ENCODE measurements around the gene MAP2K3.

- no peak for TF ChIP-seq MAX (IDR thresholded peaks at IDR 0.05)
- no peak for TF ChIP-seq CBX8 (IDR thresholded peaks at IDR 0.05; ENCODE audit: borderline replicate concordance, low read depth, low read length)
- TF ChIP-seq CTCF (IDR thresholded peaks at IDR 0.05; ENCODE audit: control extremely low read depth in 1 of 3, insufficient read depth in 1 of 3, low read depth in 1 of 3, low read length in 3 of 3): no peak
- no peak for TF ChIP-seq SIN3A (conservative IDR thresholded peaks at IDR 0.05 in 1 of 2, IDR thresholded peaks at IDR 0.05 in 1 of 2; ENCODE audit: low read depth in 1 of 2, low read length in 2 of 2)
- no peak for TF ChIP-seq POLR2AphosphoS5 (IDR thresholded peaks at IDR 0.05; ENCODE audit: low read depth, low read length)
- TF ChIP-seq CHD2 (IDR thresholded peaks at IDR 0.05; ENCODE audit: low read length): no peak
- no peak for TF ChIP-seq CREB1 (IDR thresholded peaks at IDR 0.05)
- no peak for TF ChIP-seq JUN (IDR thresholded peaks at IDR 0.05; ENCODE audit: low read depth, low read length)
- TF ChIP-seq ZNF274 (IDR thresholded peaks at IDR 0.05; ENCODE audit: borderline replicate concordance, extremely low read depth, low read length): no peak
- TF ChIP-seq MAFK (IDR thresholded peaks at IDR 0.05; ENCODE audit: low read depth, low read length): no peak
- TF ChIP-seq POLR2A (IDR thresholded peaks at IDR 0.05; ENCODE audit: control extremely low read depth in 1 of 2, low read depth in 2 of 2, low read length in 2 of 2): no peak
- TF ChIP-seq KDM1A (IDR thresholded peaks at IDR 0.05; ENCODE audit: borderline replicate concordance, low read length): no peak
Measured at GRCh38 chr17:21251337-21252010, 33.0 kb upstream of the MAP2K3 start.
